ENCODE data around the gene NEK6.

GRCh38 chr9:124347968-124348358 is 90.2 kb downstream of the NEK6 start:
- TF ChIP-seq CTCF (IDR thresholded peaks at IDR 0.05) (no peak), POLR2A (IDR thresholded peaks at IDR 0.05) (no peak)

Data from adrenal gland (tissue), 5 donors.